NB4 (cell line): ENCODE data around the gene MECP2.

Source experiments
- DNase-seq: peaks from one replicate; pipeline ENCODE4 v3.0.0; 2010; ENCODE audit warnings: low read depth
- H3K4me3 ChIP-seq: one replicate; pipeline ENCODE4 v1.5.1; 2011; ENCODE audit warnings: mild to moderate bottlenecking, low read depth, low read length, moderate library complexity
- MAX ChIP-seq: IDR thresholded peaks from 2 replicates; pipeline ENCODE4 v1.6.1; 2011; ENCODE audit warnings: low read depth, low read length
- MYC ChIP-seq: IDR thresholded peaks from 2 replicates; pipeline ENCODE4 v1.6.1; 2011; ENCODE audit warnings: low read depth, low read length
- POLR2A ChIP-seq: IDR thresholded peaks from 2 replicates; pipeline ENCODE4 v1.6.1; 2011; ENCODE audit warnings: mild to moderate bottlenecking; ENCODE audit not compliant: insufficient read length; ENCODE audit errors: extremely low read depth
- TF ChIP-seq, protein P1 (sequence below): IDR thresholded peaks from one replicate; pipeline ENCODE4 v1.5.1; 2012; ENCODE audit warnings: low read depth, low read length

MECP2 gene

GRCh38 chrX:154126101-154126500 lies 28.6 kb upstream of the MECP2 start:
- H3K4me3 ChIP-seq = no peak overlapping the region
- no peak for TF ChIP-seq POLR2A
- no peak for TF ChIP-seq MAX
- TF ChIP-seq MYC = no peak
- DNase-seq = no peak

GRCh38 chrX:154125391-154126040 lies 28.0 kb upstream of the MECP2 start:
- no peak overlapping the region for H3K4me3 ChIP-seq
- no peak for DNase-seq
- TF ChIP-seq MAX (no peak), POLR2A (no peak)

DNA sequence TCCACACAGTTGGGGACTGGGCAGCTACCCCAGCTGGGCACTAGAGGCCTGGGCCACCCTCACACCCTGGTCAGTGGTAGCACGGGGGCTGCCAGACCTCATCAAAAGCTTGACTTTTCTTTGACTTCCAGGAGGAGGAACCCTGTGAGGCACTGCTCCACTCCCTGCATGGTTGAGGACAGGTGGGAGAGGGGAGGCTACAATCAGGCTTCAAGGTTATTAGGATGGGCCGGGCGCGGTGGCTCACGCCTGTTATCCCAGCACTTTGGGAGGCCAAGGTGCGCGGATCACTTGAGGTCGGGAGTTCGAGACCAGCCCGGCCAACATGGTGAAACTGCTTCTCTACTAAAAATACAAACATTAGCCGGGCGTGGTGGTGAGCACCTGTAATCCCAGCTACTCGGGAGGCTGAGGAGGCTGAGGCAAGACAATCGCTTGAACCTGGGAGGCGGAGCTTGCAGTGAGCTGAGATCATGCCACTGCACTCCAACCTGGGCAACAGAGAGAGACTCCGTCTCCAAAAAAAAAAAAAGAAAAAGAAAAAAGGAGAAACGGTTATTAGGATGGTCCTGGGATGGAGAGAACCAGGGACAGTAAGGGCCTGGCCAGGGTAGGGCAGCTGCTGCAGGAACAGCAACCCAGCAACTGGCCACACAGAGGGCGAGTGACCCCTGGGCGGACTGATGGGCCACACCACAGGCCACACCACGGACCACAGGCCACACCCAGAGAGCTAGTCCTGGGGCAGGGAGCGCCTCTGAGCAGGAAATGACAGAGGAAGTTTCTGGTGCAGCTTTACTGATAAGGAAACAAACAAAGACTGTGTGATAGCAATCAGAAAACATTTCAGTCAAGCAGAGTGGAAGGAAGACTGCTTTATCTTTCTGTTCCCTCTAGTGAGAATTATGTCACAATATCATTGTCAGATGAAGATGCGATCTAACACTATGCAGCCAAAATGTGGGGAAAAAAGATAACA lies 26.0 kb upstream of the MECP2 start:
- peak; percentile 69 for DNase-seq
- no peak overlapping the region for H3K4me3 ChIP-seq
- no peak for TF ChIP-seq MAX
- no peak for TF ChIP-seq MYC
- TF ChIP-seq, protein P1, sequence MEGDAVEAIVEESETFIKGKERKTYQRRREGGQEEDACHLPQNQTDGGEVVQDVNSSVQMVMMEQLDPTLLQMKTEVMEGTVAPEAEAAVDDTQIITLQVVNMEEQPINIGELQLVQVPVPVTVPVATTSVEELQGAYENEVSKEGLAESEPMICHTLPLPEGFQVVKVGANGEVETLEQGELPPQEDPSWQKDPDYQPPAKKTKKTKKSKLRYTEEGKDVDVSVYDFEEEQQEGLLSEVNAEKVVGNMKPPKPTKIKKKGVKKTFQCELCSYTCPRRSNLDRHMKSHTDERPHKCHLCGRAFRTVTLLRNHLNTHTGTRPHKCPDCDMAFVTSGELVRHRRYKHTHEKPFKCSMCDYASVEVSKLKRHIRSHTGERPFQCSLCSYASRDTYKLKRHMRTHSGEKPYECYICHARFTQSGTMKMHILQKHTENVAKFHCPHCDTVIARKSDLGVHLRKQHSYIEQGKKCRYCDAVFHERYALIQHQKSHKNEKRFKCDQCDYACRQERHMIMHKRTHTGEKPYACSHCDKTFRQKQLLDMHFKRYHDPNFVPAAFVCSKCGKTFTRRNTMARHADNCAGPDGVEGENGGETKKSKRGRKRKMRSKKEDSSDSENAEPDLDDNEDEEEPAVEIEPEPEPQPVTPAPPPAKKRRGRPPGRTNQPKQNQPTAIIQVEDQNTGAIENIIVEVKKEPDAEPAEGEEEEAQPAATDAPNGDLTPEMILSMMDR = no peak
- no peak for TF ChIP-seq POLR2A

DNA sequence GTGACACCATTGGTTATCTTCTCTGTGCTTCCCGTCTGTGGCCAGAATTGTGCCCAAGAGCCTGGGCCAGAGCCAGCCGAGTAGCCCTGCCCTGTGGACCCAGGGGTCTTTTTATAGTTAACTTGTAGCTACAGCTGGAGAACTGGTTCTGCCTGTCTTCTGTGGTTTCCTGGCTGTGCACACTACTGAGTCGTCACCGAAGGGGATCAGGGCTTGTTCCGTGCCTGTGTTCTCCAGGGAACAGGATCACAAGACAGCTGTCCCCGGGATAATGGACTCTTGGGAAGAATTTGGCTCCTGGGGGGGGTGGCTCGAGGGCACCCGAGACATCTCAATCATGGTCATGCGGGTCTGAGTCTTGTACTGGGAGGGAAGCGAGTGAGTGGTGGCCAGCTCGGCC lies 24.4 kb upstream of the MECP2 start:
- H3K4me3 ChIP-seq = no peak overlapping the region
- DNase-seq = no peak
- TF ChIP-seq MYC = no peak
- no peak for TF ChIP-seq POLR2A
- TF ChIP-seq, protein P1 = no peak
- no peak for TF ChIP-seq MAX

GRCh38 chrX:154121207-154121606 lies 23.7 kb upstream of the MECP2 start:
- no peak for DNase-seq
- no peak overlapping the region for H3K4me3 ChIP-seq
- TF ChIP-seq, protein P1 = no peak
- TF ChIP-seq POLR2A = no peak

DNA sequence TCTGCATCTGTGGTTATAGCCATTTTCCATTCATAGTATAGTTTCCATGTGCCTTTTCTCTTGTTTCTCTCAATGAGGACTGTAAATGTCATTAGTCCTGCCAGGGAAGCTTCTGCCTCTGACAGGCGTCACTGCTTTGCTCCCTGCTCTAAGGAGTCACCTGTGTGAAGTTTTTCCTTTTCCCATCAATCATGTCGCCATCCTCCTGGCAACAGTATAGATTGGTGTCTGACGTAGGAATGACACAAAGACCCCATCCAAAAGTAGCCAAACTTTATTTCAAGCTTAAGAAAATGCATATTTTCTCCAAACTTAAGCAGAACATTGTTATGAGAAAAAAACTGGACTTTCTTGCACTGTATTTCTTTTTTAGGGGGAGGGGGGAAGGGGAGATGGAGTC lies 23.1 kb upstream of the MECP2 start:
- TF ChIP-seq POLR2A = no peak
- TF ChIP-seq, protein P1 = no peak
- TF ChIP-seq MYC = no peak
- TF ChIP-seq MAX = no peak
- no peak for DNase-seq
- H3K4me3 ChIP-seq = no peak overlapping the region
